ENCODE measurements around the gene FOXN4. TPM values are rescaled to one million over a fixed set of nuclear protein-coding genes. Genes with fewer than 3 reads are reported as not detected.

The FOXN4 gene
- total and polyA plus RNA-seq, 9 of the 15 experiments (the other 6 are each of a cell fraction or from before 2014, with no cell fraction given): not detected

GRCh38 chr12:109274381-109274780 lies 34.7 kb downstream of the FOXN4 start:
- no TSS peak for BruUV-seq (replicated peaks)
- Histone ChIP-seq H3K4me3 (no peak overlapping the region), H3K4me2 (ENCODE audit: insufficient read depth, low read length) (no peak overlapping the region), H3K36me3 (ENCODE audit: control insufficient read depth, insufficient read depth, low read length) (no peaks in the 10 kb centered on the region), H3K79me2 (ENCODE audit: control insufficient read depth, insufficient read depth, low read length) (no peaks in the 10 kb centered on the region), H2AFZ (ENCODE audit: low read depth, low read length) (no peak overlapping the region), H3K9ac (ENCODE audit: insufficient read depth in 1 of 2, low read depth in 2 of 2, low read length in 2 of 2) (no peak overlapping the region), H3K27ac (ENCODE audit: extremely low read depth, low read depth, low read length) (no peak overlapping the region), H4K20me1 (replicated peaks; ENCODE audit: control insufficient read depth, insufficient read depth, low read length) (no peaks in the 10 kb centered on the region), H3K27me3 (ENCODE audit: control insufficient read depth in 2 of 2, insufficient read depth in 2 of 2, low read length in 2 of 2) (peaks cover 7 to 53% of the 10 kb centered on the region in 2 experiments; a peak in 4 of 5 replicates), H3K4me1 (replicated peaks in 1 of 2; ENCODE audit: control insufficient read depth in 2 of 2, insufficient read depth in 2 of 2, low read length in 2 of 2) (no peaks in the 10 kb centered on the region), H3K9me1 (ENCODE audit: control insufficient read depth, insufficient read depth, low read length) (no peaks in the 10 kb centered on the region), H3K9me3 (replicated peaks; ENCODE audit: control insufficient read depth, insufficient read depth, low read depth, low read length) (no peaks in the 10 kb centered on the region)
- intact Hi-C loops (cut with micrococcal nuclease): no loop called here
- POLR2A ChIA-PET: no interaction called here
- CTCF ChIA-PET (ENCODE audit: low intra/inter-chr PET ratio): no interaction called here
- TF ChIP-seq ZNF121 (CRISPR knock-in tag; conservative IDR thresholded peaks at IDR 0.05): peak; percentile 56; the same call in 1 of the 2 replicates
- TF ChIP-seq ZNF57 (CRISPR knock-in tag; IDR thresholded peaks at IDR 0.05): no peak
- 0% methylated on average over 1 of the region's 1 CpG for WGBS (ENCODE audit: insufficient coverage, low coverage, missing lambda C conversion rate)
- ATAC-seq: no peak
- no peak for DNase-seq (ENCODE audit: extremely low read depth in 1 of 4, low spot score in 3 of 4)
- no peak for FAIRE-seq
- in situ Hi-C loops (cut with MboI): no loop called here

- ATAC-seq: peak; percentile 40; the same call in 2 of the 3 replicates
- H3K9me3 ChIP-seq (replicated peaks; ENCODE audit: control insufficient read depth, insufficient read depth, low read depth, low read length): no peaks in the 10 kb centered on the region
- POLR2A ChIA-PET: interaction anchor here (0.9 kb wide), 1 partner anchor 42 kb away, joined by 3 read pairs; no protein-coding TSS in a partner anchor
Observed at GRCh38 chr12:109273354-109273753, 35.7 kb downstream of the FOXN4 start.

More at GRCh38 chr12:109273354-109273753, 35.7 kb downstream of the FOXN4 start:
- no peak overlapping the region for H3K4me2 ChIP-seq (ENCODE audit: insufficient read depth, low read length)
- peaks cover 4 to 49% of the 10 kb centered on the region in 2 experiments; a peak in 4 of 5 replicates for H3K27me3 ChIP-seq (ENCODE audit: control insufficient read depth in 2 of 2, insufficient read depth in 2 of 2, low read length in 2 of 2)
- H3K36me3 ChIP-seq (ENCODE audit: control insufficient read depth, insufficient read depth, low read length): no peaks in the 10 kb centered on the region
- 3% methylated on average over 16 of the region's 16 CpGs for WGBS (ENCODE audit: insufficient coverage, low coverage, missing lambda C conversion rate)
- no TSS peak for BruUV-seq (replicated peaks)
- no peak overlapping the region for H3K9ac ChIP-seq (ENCODE audit: insufficient read depth in 1 of 2, low read depth in 2 of 2, low read length in 2 of 2)
- no peaks in the 10 kb centered on the region for H3K9me1 ChIP-seq (ENCODE audit: control insufficient read depth, insufficient read depth, low read length)
- in situ Hi-C loops (cut with MboI) (no loop called here), intact Hi-C loops (cut with micrococcal nuclease) (no loop called here)
- no peaks in the 10 kb centered on the region for H3K79me2 ChIP-seq (ENCODE audit: control insufficient read depth, insufficient read depth, low read length)
- H3K4me1 ChIP-seq (replicated peaks in 1 of 2; ENCODE audit: control insufficient read depth in 2 of 2, insufficient read depth in 2 of 2, low read length in 2 of 2): no peaks in the 10 kb centered on the region
- no peak overlapping the region for H3K4me3 ChIP-seq
- CTCF ChIA-PET (ENCODE audit: low intra/inter-chr PET ratio): no interaction called here
- H3K27ac ChIP-seq (ENCODE audit: extremely low read depth, low read depth, low read length): no peak overlapping the region
- FAIRE-seq: no peak
- H4K20me1 ChIP-seq (replicated peaks; ENCODE audit: control insufficient read depth, insufficient read depth, low read length): no peaks in the 10 kb centered on the region
- no peak for TF ChIP-seq MAFG (tag; conservative IDR thresholded peaks at IDR 0.05)
- no peak for TF ChIP-seq SETDB1 (IDR thresholded peaks at IDR 0.05; ENCODE audit: low read length)
- TF ChIP-seq MTA2 (IDR thresholded peaks at IDR 0.05; ENCODE audit: low read depth): no peak
- no peak for TF ChIP-seq CREBBP (IDR thresholded peaks at IDR 0.05; ENCODE audit: low read depth, low read length)
- no peak for TF ChIP-seq HDAC6 (IDR thresholded peaks at IDR 0.05; ENCODE audit: low read depth, low read length)
- TF ChIP-seq L3MBTL2 (IDR thresholded peaks at IDR 0.05): 0 out of 2 replicates have a peak, but pooled peaks have one; percentile 27
- no peak overlapping the region for H2AFZ ChIP-seq (ENCODE audit: low read depth, low read length)
- DNase-seq (ENCODE audit: extremely low read depth in 1 of 4, low spot score in 3 of 4): no peak
